HepG2 (cell line): ENCODE data around the gene VPS26B. TPM values are rescaled to one million over a fixed set of nuclear protein-coding genes. Genes with fewer than 3 reads are reported as not detected.

Experiments
- ATAC-seq: fragments of 200-7000 bp; cut with Tn5 transposase; 3 replicates; pipeline ENCODE4 v1.9.1; 2020; ENCODE audit warnings: mild to moderate bottlenecking, moderate library complexity
- BruUV-seq: library from RNA; stranded (reverse); fragments of 400-500 nt; replicated peaks from 2 replicates; lab custom pipeline; 2021; lab: Mats Ljungman, UMichigan
- CTCF ChIA-PET: fragments of 300-600 bp; formaldehyde crosslinking; extraction: SDS; loops from one replicate; lab custom pipeline; 2021; ENCODE audit warnings: low total read pairs, inconsistent platforms, low intra/inter-chr PET ratio; lab: Yijun Ruan, JAX
- POLR2A ChIA-PET: fragments of 350-600 bp; sonication (Branson Sonifier 250); formaldehyde crosslinking; loops from one replicate; lab custom pipeline; 2020; ENCODE audit warnings: antibody characterized with exemption, inconsistent platforms; lab: Yijun Ruan, JAX
- DNase-seq: peaks from one replicate; pipeline ENCODE4 v3.0.0-alpha.2; 2015; ENCODE audit warnings: low spot score
- FAIRE-seq: peaks from 3 replicates; lab custom pipeline; 2011; peaks lifted over from hg19 to GRCh38; lab: Jason Lieb, UNC
- H2AFZ ChIP-seq: one replicate; pipeline ENCODE4 v1.6.1; 2011; ENCODE audit warnings: low read length, inconsistent platforms
- H3K27ac ChIP-seq: fragments of 300-600 bp; 3 replicates; pipeline ENCODE4 v1.8.0; 2011; ENCODE audit warnings: mixed run types, mild to moderate bottlenecking, mixed read lengths, low read length, inconsistent platforms; ENCODE audit not compliant: insufficient read depth; ENCODE audit errors: extremely low read length
- H3K27me3 ChIP-seq, 2 experiments: fragments of 200-600 bp in 1 of 2; 2 replicates in 1 of 2; 3 replicates in 1 of 2; pipeline versions ENCODE4 v1.6.0 to v1.8.0; 2011; ENCODE audit warnings: low read length in 2 of 2, mild to moderate bottlenecking in 2 of 2, moderate library complexity in 2 of 2, inconsistent platforms in 1 of 2; ENCODE audit not compliant: insufficient read depth in 2 of 2, control insufficient read depth in 1 of 2
- H3K36me3 ChIP-seq, 2 experiments: fragments of 200-600 bp in 1 of 2; replicated peaks in 1 of 2; 2 replicates in 1 of 2; 3 replicates in 1 of 2; pipeline versions ENCODE4 v1.5.1 to v1.8.0; 2011; ENCODE audit warnings: low read length in 2 of 2, inconsistent platforms in 1 of 2; ENCODE audit not compliant: insufficient read depth in 2 of 2, control insufficient read depth in 1 of 2
- H3K4me1 ChIP-seq: 2 replicates; pipeline ENCODE4 v1.5.1; 2012; ENCODE audit warnings: low read length, inconsistent platforms; ENCODE audit not compliant: insufficient read depth
- H3K4me2 ChIP-seq: 2 replicates; pipeline ENCODE4 v1.6.0; 2011; ENCODE audit warnings: low read depth, low read length, inconsistent platforms
- H3K4me3 ChIP-seq, 3 experiments: fragments of 200-600 bp in 1 of 3; sonication (generic), shearing (Covaris generic) in 1 of 3; replicated peaks in 1 of 3; 2 replicates each; pipeline ENCODE4 v1.5.1; 2011 to 2016; ENCODE audit warnings: low read length in 3 of 3, inconsistent platforms in 2 of 3, low read depth in 2 of 3, mild to moderate bottlenecking in 2 of 3, control low read depth in 1 of 3, mixed read lengths in 1 of 3; ENCODE audit not compliant: insufficient read depth in 1 of 3
- H3K79me2 ChIP-seq: one replicate; pipeline ENCODE4 v1.6.1; 2011; ENCODE audit warnings: low read length, inconsistent platforms; ENCODE audit not compliant: insufficient read depth
- H3K9ac ChIP-seq: 2 replicates; pipeline ENCODE4 v1.6.0; 2011; ENCODE audit warnings: mild to moderate bottlenecking, low read depth, low read length, inconsistent platforms; ENCODE audit not compliant: insufficient read depth
- H3K9me3 ChIP-seq: 2 replicates; pipeline ENCODE4 v1.5.1; 2012; ENCODE audit warnings: mild to moderate bottlenecking, low read length
- H4K20me1 ChIP-seq: 2 replicates; pipeline ENCODE4 v1.6.0; 2011; ENCODE audit warnings: inconsistent platforms, mild to moderate bottlenecking, low read length, moderate library complexity; ENCODE audit not compliant: insufficient read depth
- ATF4 ChIP-seq, 2 experiments: fragments of 450-650 bp in 1 of 2; sonication (generic) in 1 of 2; formaldehyde crosslinking; IDR thresholded peaks; 2 replicates each; pipeline versions ENCODE4 v1.5.0 to v1.8.0; 2020 to 2022; ENCODE audit warnings: mild to moderate bottlenecking in 1 of 2, missing genetic modification reagents in 1 of 2
- BORCS8-MEF2B ChIP-seq: sonication (generic); formaldehyde crosslinking; IDR thresholded peaks from 2 replicates; pipeline ENCODE4 v1.8.0; 2022; ENCODE audit warnings: mild to moderate bottlenecking, missing genetic modification reagents
- SNAPC4 ChIP-seq: sonication (generic); formaldehyde crosslinking; IDR thresholded peaks from 2 replicates; pipeline ENCODE4 v1.4.0; 2020; ENCODE audit warnings: mild to moderate bottlenecking, missing genetic modification reagents
- SRSF4 ChIP-seq: fragments of 200-400 bp; formaldehyde crosslinking; IDR thresholded peaks from one replicate; pipeline ENCODE4 v1.6.1; 2018; ENCODE audit warnings: mild to moderate bottlenecking, low read depth, low read length, moderate library complexity; ENCODE audit not compliant: poor library complexity, severe bottlenecking
- TIGD3 ChIP-seq: sonication (generic); formaldehyde crosslinking; IDR thresholded peaks from 2 replicates; pipeline ENCODE4 v1.5.1; 2020; ENCODE audit warnings: mild to moderate bottlenecking, missing genetic modification reagents, borderline replicate concordance
- ZNF280D ChIP-seq: sonication (generic); formaldehyde crosslinking; IDR thresholded peaks from 2 replicates; pipeline ENCODE4 v1.5.1; 2020; ENCODE audit warnings: mild to moderate bottlenecking, missing genetic modification reagents
- ZNF546 ChIP-seq: sonication (generic); formaldehyde crosslinking; conservative IDR thresholded peaks from 2 replicates; pipeline ENCODE4 v1.8.1; 2023; ENCODE audit warnings: mild to moderate bottlenecking, missing genetic modification reagents
- ZNF547 ChIP-seq: sonication (generic); formaldehyde crosslinking; IDR thresholded peaks from 2 replicates; pipeline ENCODE4 v1.5.1; 2020; ENCODE audit warnings: mild to moderate bottlenecking, missing genetic modification reagents
- ZNF841 ChIP-seq: sonication (generic); formaldehyde crosslinking; IDR thresholded peaks from 2 replicates; pipeline ENCODE4 v1.8.1; 2023; ENCODE audit warnings: missing genetic modification reagents, borderline replicate concordance
- ZUFSP ChIP-seq: sonication (generic); formaldehyde crosslinking; IDR thresholded peaks from 2 replicates; pipeline ENCODE4 v1.9.0; 2021; ENCODE audit warnings: missing genetic modification reagents, mild to moderate bottlenecking, borderline replicate concordance
- WGBS: methylation state at CpG from one replicate; pipeline ENCODE4 v1.1.6; 2017; ENCODE audit warnings: low lambda C conversion rate; 5-methylcytosine and 5-hydroxymethylcytosine counted together
- in situ Hi-C: cut with HindIII; loops from 2 replicates; pipeline ENCODE4 v1.10.0; 2017; ENCODE audit warnings: low pct_unique_long_range_greater_than_20kb; ENCODE audit not compliant: extremely low pct_ligation_motif_present
- intact Hi-C: fragments of 100-400 bp; cut with micrococcal nuclease; formaldehyde crosslinking; loops from one replicate; pipeline ENCODE4 v1.10.0; 2022; ENCODE audit not compliant: unreplicated experiment
- polyA plus RNA-seq, 8 experiments: library from polyadenylated mRNA; depleted of rRNA in 3 of 8; stranded (reverse) in 7 of 8; unstranded in 1 of 8; fragments of >200 nt; fragmentation: Illumina TruSeq in 4 of 8; extraction: Trizol in 4 of 8; gene quantifications; 2 replicates each; pipeline versions ENCODE4 v1.2.1 to v1.2.3, GENCODE V29; 2011 to 2016; ENCODE audit warnings: low read depth in 4 of 8, missing spikeins in 1 of 8, mixed read lengths in 1 of 8; ENCODE audit not compliant: insufficient read depth in 1 of 8
- total RNA-seq, 5 experiments: library from RNA; depleted of rRNA; stranded (reverse); fragments of >200 nt; fragmentation: Illumina TruSeq; extraction: Trizol; gene quantifications; 2 replicates each; pipeline ENCODE4 v1.2.3, GENCODE V29; 2016; ENCODE audit warnings: low read depth in 1 of 5

The VPS26B gene
- total and polyA plus RNA-seq, 2 of the 13 experiments (the other 11 are each of a cell fraction or from before 2014, with no cell fraction given), result 20.2 to 23.2 TPM

DNA sequence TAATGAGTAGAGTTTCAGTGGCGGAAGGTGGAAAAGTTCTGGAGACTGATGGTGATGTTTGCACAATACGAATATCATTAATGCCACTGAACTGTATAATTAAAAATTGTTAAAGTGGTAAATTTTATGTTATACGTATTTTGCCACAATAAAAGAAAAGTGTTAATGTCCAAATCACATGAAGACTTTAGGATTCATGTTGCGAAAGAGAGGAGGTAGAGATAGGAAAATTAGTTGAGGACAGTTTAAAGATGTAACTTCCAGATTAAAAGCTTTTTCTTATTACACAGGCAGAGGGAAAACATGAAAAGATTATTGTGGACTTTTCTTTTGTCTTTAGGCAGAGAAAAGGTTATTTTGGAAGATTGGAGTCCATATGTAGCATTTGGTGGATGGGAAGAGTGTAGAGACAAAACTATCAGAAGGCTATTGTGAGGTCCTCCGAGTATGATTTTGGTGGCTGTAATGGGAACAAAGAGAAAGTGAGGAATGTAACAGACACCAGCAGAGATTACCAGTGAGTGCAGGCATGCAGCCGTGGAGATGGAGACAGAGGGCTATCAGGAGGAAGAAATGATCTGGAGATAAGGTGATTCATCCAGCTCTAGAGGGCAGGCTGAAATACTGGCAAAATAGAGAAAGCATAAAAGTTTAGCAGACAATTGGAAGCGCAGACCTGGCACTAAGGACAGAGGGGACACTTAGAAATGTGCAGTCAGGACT lies 12.5 kb downstream of the VPS26B start:
- WGBS, result 95% methylated on average over 7 of the region's 7 CpGs
- ChIA-PET POLR2A (no interaction called here), CTCF (no interaction called here)
- ATAC-seq (no peak), FAIRE-seq (no peak), DNase-seq (no peak)
- intact Hi-C loops (no loop called here), in situ Hi-C loops (no loop called here)
- peaks cover 4 to 5% of the 10 kb centered on the region in 2 experiments; a peak in 3 of 5 replicates for H3K36me3 ChIP-seq
- no peak overlapping the region for H2AFZ ChIP-seq
- no peaks in the 10 kb centered on the region for H3K27me3 ChIP-seq
- H3K4me2 ChIP-seq, result no peak overlapping the region
- no peak overlapping the region for H3K9ac ChIP-seq
- peaks cover 7% of the 10 kb centered on the region for H4K20me1 ChIP-seq
- no peak overlapping the region for H3K27ac ChIP-seq
- BruUV-seq, result no TSS peak
- no peaks in the 10 kb centered on the region for H3K9me3 ChIP-seq
- H3K4me1 ChIP-seq, result peaks cover 24% of the 10 kb centered on the region
- no peak overlapping the region for H3K4me3 ChIP-seq
- no peaks in the 10 kb centered on the region for H3K79me2 ChIP-seq
- TF ChIP-seq ZNF841 (CRISPR knock-in tag), result no peak
- no peak for TF ChIP-seq ZNF280D (CRISPR knock-in tag)
- no peak for TF ChIP-seq BORCS8-MEF2B (CRISPR knock-in tag)
- no peak for TF ChIP-seq ZUFSP
- no peak for TF ChIP-seq SRSF4
- no peak for TF ChIP-seq ATF4 (CRISPR knock-in tag; IDR thresholded peaks at IDR 0.05)
- TF ChIP-seq ZNF546 (CRISPR knock-in tag), result no peak
- no peak for TF ChIP-seq TIGD3 (CRISPR knock-in tag)
- TF ChIP-seq ZNF547 (CRISPR knock-in tag), result no peak
- TF ChIP-seq SNAPC4 (CRISPR knock-in tag), result no peak
